ENCODE data around the gene MBNL1.

MBNL1 gene

GRCh38 chr3:152488449-152488848 is 219.7 kb downstream of the MBNL1 start:
- no peak for DNase-seq (ENCODE audit: low spot score)

GRCh38 chr3:152491922-152492321 is 223.2 kb downstream of the MBNL1 start:
- DNase-seq (ENCODE audit: low spot score): no peak

GRCh38 chr3:152496286-152496685 is 227.6 kb downstream of the MBNL1 start:
- no peak for DNase-seq (ENCODE audit: low spot score)

- DNase-seq (ENCODE audit: low spot score): no peak
Measured at GRCh38 chr3:152496716-152497115, 228.0 kb downstream of the MBNL1 start.

- DNase-seq (ENCODE audit: low spot score): no peak
Measured at GRCh38 chr3:152497457-152497856, 228.7 kb downstream of the MBNL1 start.

GRCh38 chr3:152497890-152498289 is 229.2 kb downstream of the MBNL1 start:
- no peak for DNase-seq (ENCODE audit: low spot score)

GRCh38 chr3:152499791-152500385 is 231.2 kb downstream of the MBNL1 start:
- DNase-seq (ENCODE audit: low spot score): no peak

GRCh38 chr3:152505926-152506325 is 237.2 kb downstream of the MBNL1 start:
- no peak for DNase-seq (ENCODE audit: low spot score)

GRCh38 chr3:152508705-152509104 is 240.0 kb downstream of the MBNL1 start:
- DNase-seq (ENCODE audit: low spot score): no peak

GRCh38 chr3:152511904-152512303 is 243.2 kb downstream of the MBNL1 start:
- DNase-seq (ENCODE audit: low spot score): no peak

- DNase-seq (ENCODE audit: low spot score): no peak
Measured at GRCh38 chr3:152513301-152513960, 244.7 kb downstream of the MBNL1 start.

Measured in ecto neural progenitor cell (in vitro differentiated cells).